SK-N-SH (cell line): ENCODE measurements around the gene CKMT2.

Source experiments
- CHD2 ChIP-seq: fragments of 150-350 bp; IDR thresholded peaks from 2 replicates; pipeline ENCODE4 v1.6.1; 2018; ENCODE audit warnings: low read length; ENCODE audit not compliant: partially characterized antibody
- EP300 ChIP-seq, 2 experiments: IDR thresholded peaks; 2 replicates each; pipeline versions ENCODE4 v1.4.0 to v1.6.1; 2012; ENCODE audit warnings: borderline replicate concordance in 1 of 2, low read depth in 1 of 2, low read length in 1 of 2
- EZH2phosphoT487 ChIP-seq: fragments of 200-600 bp; sonication (generic); IDR thresholded peaks from 2 replicates; pipeline ENCODE4 v1.6.1; 2017; ENCODE audit warnings: low read depth, mixed run types, mild to moderate bottlenecking, antibody characterized with exemption, moderate library complexity, borderline replicate concordance
- FOSL2 ChIP-seq: IDR thresholded peaks from 2 replicates; pipeline ENCODE4 v1.4.0; 2012; ENCODE audit warnings: low read depth, mild to moderate bottlenecking, moderate library complexity, borderline replicate concordance
- FOXJ3 ChIP-seq: sonication (generic); formaldehyde crosslinking; IDR thresholded peaks from 2 replicates; pipeline ENCODE4 v1.5.1; 2020; ENCODE audit warnings: mild to moderate bottlenecking, missing genetic modification reagents
- FOXM1 ChIP-seq: IDR thresholded peaks from 2 replicates; pipeline ENCODE4 v1.4.0; 2012; ENCODE audit warnings: low read depth, mild to moderate bottlenecking
- GABPA ChIP-seq: IDR thresholded peaks from 2 replicates; pipeline ENCODE4 v1.4.0; 2012; ENCODE audit warnings: low read depth, mild to moderate bottlenecking
- GATA2 ChIP-seq: sonication (generic); formaldehyde crosslinking; IDR thresholded peaks from 2 replicates; pipeline ENCODE4 v1.5.0; 2020; ENCODE audit warnings: mild to moderate bottlenecking, missing genetic modification reagents
- JUND ChIP-seq: IDR thresholded peaks from 2 replicates; pipeline ENCODE4 v1.4.0; 2012
- MXI1 ChIP-seq: IDR thresholded peaks from 2 replicates; pipeline ENCODE4 v1.6.1; 2012; ENCODE audit warnings: mild to moderate bottlenecking, low read depth, low read length, improper control_type of control experiment
- POLR2AphosphoS5 ChIP-seq: IDR thresholded peaks from 2 replicates; pipeline ENCODE4 v1.6.1; 2012; ENCODE audit warnings: low read depth, low read length
- TF ChIP-seq, protein P1 (sequence below): fragments of 150-350 bp; IDR thresholded peaks from 2 replicates; pipeline ENCODE4 v1.6.1; 2016; ENCODE audit warnings: mild to moderate bottlenecking, low read depth, low read length
- TF ChIP-seq, protein P2 (sequence below): fragments of 200-600 bp; sonication (generic); IDR thresholded peaks from 2 replicates; pipeline ENCODE4 v1.6.1; 2017; ENCODE audit warnings: antibody characterized with exemption, mild to moderate bottlenecking, moderate library complexity
- TF ChIP-seq, protein P3 (sequence below): IDR thresholded peaks from 2 replicates; pipeline ENCODE4; 2012

DNA sequence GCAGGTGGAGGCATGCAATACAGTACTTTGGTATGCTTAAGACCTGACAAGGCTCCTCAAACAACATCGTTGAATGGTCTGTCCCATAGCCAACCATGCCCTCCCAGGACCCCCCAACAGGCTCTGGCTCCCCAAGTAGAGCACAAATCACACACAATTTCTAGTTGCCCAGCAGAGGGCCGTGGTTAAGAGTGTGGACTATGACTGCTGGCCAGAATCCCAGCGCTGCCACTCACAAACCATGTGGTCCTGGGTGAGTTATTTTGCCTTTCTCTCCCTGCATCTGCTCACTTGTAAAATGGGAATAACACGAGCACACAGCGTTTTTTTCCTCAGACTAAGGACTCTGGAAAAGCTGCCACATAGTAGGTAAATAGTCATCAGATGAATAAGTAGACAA is 6.5 kb downstream of the CKMT2 start:
- TF ChIP-seq GATA2 (CRISPR knock-in tag) (no peak), FOXJ3 (CRISPR knock-in tag) (no peak), CHD2 (no peak), FOXM1 (no peak), GABPA (no peak), EZH2phosphoT487 (no peak), JUND (no peak), POLR2AphosphoS5 (no peak), FOSL2 (no peak), MXI1 (no peak), EP300 (IDR thresholded peaks at IDR 0.05; ENCODE audit: borderline replicate concordance in 1 of 2, low read depth in 1 of 2, low read length in 1 of 2) (no peak)
- TF ChIP-seq, protein P1, sequence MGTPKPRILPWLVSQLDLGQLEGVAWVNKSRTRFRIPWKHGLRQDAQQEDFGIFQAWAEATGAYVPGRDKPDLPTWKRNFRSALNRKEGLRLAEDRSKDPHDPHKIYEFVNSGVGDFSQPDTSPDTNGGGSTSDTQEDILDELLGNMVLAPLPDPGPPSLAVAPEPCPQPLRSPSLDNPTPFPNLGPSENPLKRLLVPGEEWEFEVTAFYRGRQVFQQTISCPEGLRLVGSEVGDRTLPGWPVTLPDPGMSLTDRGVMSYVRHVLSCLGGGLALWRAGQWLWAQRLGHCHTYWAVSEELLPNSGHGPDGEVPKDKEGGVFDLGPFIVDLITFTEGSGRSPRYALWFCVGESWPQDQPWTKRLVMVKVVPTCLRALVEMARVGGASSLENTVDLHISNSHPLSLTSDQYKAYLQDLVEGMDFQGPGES = no peak
- TF ChIP-seq, protein P2, sequence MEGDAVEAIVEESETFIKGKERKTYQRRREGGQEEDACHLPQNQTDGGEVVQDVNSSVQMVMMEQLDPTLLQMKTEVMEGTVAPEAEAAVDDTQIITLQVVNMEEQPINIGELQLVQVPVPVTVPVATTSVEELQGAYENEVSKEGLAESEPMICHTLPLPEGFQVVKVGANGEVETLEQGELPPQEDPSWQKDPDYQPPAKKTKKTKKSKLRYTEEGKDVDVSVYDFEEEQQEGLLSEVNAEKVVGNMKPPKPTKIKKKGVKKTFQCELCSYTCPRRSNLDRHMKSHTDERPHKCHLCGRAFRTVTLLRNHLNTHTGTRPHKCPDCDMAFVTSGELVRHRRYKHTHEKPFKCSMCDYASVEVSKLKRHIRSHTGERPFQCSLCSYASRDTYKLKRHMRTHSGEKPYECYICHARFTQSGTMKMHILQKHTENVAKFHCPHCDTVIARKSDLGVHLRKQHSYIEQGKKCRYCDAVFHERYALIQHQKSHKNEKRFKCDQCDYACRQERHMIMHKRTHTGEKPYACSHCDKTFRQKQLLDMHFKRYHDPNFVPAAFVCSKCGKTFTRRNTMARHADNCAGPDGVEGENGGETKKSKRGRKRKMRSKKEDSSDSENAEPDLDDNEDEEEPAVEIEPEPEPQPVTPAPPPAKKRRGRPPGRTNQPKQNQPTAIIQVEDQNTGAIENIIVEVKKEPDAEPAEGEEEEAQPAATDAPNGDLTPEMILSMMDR = no peak
- TF ChIP-seq, protein P3, sequence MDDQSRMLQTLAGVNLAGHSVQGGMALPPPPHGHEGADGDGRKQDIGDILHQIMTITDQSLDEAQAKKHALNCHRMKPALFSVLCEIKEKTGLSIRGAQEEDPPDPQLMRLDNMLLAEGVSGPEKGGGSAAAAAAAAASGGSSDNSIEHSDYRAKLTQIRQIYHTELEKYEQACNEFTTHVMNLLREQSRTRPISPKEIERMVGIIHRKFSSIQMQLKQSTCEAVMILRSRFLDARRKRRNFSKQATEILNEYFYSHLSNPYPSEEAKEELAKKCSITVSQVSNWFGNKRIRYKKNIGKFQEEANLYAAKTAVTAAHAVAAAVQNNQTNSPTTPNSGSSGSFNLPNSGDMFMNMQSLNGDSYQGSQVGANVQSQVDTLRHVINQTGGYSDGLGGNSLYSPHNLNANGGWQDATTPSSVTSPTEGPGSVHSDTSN = no peak
